Measurements from ENCODE around the gene ERGIC3.

The ERGIC3 gene

GRCh38 chr20:35506179-35506578 lies 35.7 kb upstream of the ERGIC3 start:
- Histone ChIP-seq H3K27ac (ENCODE audit: low read length) (no peak overlapping the region), H3K36me3 (ENCODE audit: control insufficient read depth, insufficient read depth, low read length) (peaks cover 28% of the 10 kb centered on the region), H3K4me1 (ENCODE audit: control insufficient read depth, insufficient read depth, low read length) (no peaks in the 10 kb centered on the region), H3K4me3 (ENCODE audit: low read length) (no peak overlapping the region), H3K9me3 (ENCODE audit: control insufficient read depth, insufficient read depth, low read length) (no peaks in the 10 kb centered on the region), H3K27me3 (ENCODE audit: control insufficient read depth, insufficient read depth, low read length) (no peaks in the 10 kb centered on the region)
- WGBS (ENCODE audit: insufficient coverage, insufficient read length): no CpG with 5 or more reads among the region's 3 CpGs
- DNase-seq (ENCODE audit: low read depth, low spot score): no peak

- no peaks in the 10 kb centered on the region for H3K9me3 ChIP-seq (ENCODE audit: control insufficient read depth, insufficient read depth, low read length)
- DNase-seq (ENCODE audit: low read depth, low spot score): no peak
- WGBS (ENCODE audit: insufficient coverage, insufficient read length): no CpG with 5 or more reads among the region's 6 CpGs
- no peak overlapping the region for H3K4me3 ChIP-seq (ENCODE audit: low read length)
- H3K27ac ChIP-seq (ENCODE audit: low read length): no peak overlapping the region
- H3K36me3 ChIP-seq (ENCODE audit: control insufficient read depth, insufficient read depth, low read length): peaks cover 33% of the 10 kb centered on the region
- H3K27me3 ChIP-seq (ENCODE audit: control insufficient read depth, insufficient read depth, low read length): no peaks in the 10 kb centered on the region
- H3K4me1 ChIP-seq (ENCODE audit: control insufficient read depth, insufficient read depth, low read length): no peaks in the 10 kb centered on the region
These were observed 34.8 kb upstream of the ERGIC3 start for GRCh38 chr20:35506872-35507638.

GRCh38 chr20:35508493-35509218 lies 33.2 kb upstream of the ERGIC3 start:
- peaks cover 23% of the 10 kb centered on the region for H3K36me3 ChIP-seq (ENCODE audit: control insufficient read depth, insufficient read depth, low read length)
- no CpG with 5 or more reads among the region's 10 CpGs for WGBS (ENCODE audit: insufficient coverage, insufficient read length)
- no peak overlapping the region for H3K4me3 ChIP-seq (ENCODE audit: low read length)
- H3K27me3 ChIP-seq (ENCODE audit: control insufficient read depth, insufficient read depth, low read length): no peaks in the 10 kb centered on the region
- no peak overlapping the region for H3K27ac ChIP-seq (ENCODE audit: low read length)
- no peaks in the 10 kb centered on the region for H3K9me3 ChIP-seq (ENCODE audit: control insufficient read depth, insufficient read depth, low read length)
- no peak for DNase-seq (ENCODE audit: low read depth, low spot score)
- H3K4me1 ChIP-seq (ENCODE audit: control insufficient read depth, insufficient read depth, low read length): no peaks in the 10 kb centered on the region

GRCh38 chr20:35510951-35511735 lies 30.7 kb upstream of the ERGIC3 start:
- WGBS (ENCODE audit: insufficient coverage, insufficient read length): no CpG with 5 or more reads among the region's 12 CpGs
- no peak for DNase-seq (ENCODE audit: low read depth, low spot score)
- Histone ChIP-seq H3K4me3 (ENCODE audit: low read length) (no peak overlapping the region), H3K4me1 (ENCODE audit: control insufficient read depth, insufficient read depth, low read length) (no peaks in the 10 kb centered on the region), H3K9me3 (ENCODE audit: control insufficient read depth, insufficient read depth, low read length) (no peaks in the 10 kb centered on the region), H3K27ac (ENCODE audit: low read length) (no peak overlapping the region), H3K27me3 (ENCODE audit: control insufficient read depth, insufficient read depth, low read length) (no peaks in the 10 kb centered on the region), H3K36me3 (ENCODE audit: control insufficient read depth, insufficient read depth, low read length) (peaks cover 16% of the 10 kb centered on the region; the same call in 1 of the 2 replicates)

GRCh38 chr20:35511814-35512420 lies 30.0 kb upstream of the ERGIC3 start:
- no peaks in the 10 kb centered on the region for H3K9me3 ChIP-seq (ENCODE audit: control insufficient read depth, insufficient read depth, low read length)
- peaks cover 18% of the 10 kb centered on the region for H3K36me3 ChIP-seq (ENCODE audit: control insufficient read depth, insufficient read depth, low read length)
- WGBS (ENCODE audit: insufficient coverage, insufficient read length): no CpG with 5 or more reads among the region's 2 CpGs
- H3K4me3 ChIP-seq (ENCODE audit: low read length): no peak overlapping the region
- no peaks in the 10 kb centered on the region for H3K4me1 ChIP-seq (ENCODE audit: control insufficient read depth, insufficient read depth, low read length)
- no peak overlapping the region for H3K27ac ChIP-seq (ENCODE audit: low read length)
- no peak for DNase-seq (ENCODE audit: low read depth, low spot score)
- H3K27me3 ChIP-seq (ENCODE audit: control insufficient read depth, insufficient read depth, low read length): no peaks in the 10 kb centered on the region

GRCh38 chr20:35514371-35514932 lies 27.4 kb upstream of the ERGIC3 start:
- H3K9me3 ChIP-seq (ENCODE audit: control insufficient read depth, insufficient read depth, low read length): no peaks in the 10 kb centered on the region
- no peaks in the 10 kb centered on the region for H3K4me1 ChIP-seq (ENCODE audit: control insufficient read depth, insufficient read depth, low read length)
- DNase-seq (ENCODE audit: low read depth, low spot score): no peak
- H3K4me3 ChIP-seq (ENCODE audit: low read length): no peak overlapping the region
- H3K36me3 ChIP-seq (ENCODE audit: control insufficient read depth, insufficient read depth, low read length): peaks cover 13% of the 10 kb centered on the region
- no peaks in the 10 kb centered on the region for H3K27me3 ChIP-seq (ENCODE audit: control insufficient read depth, insufficient read depth, low read length)
- no peak overlapping the region for H3K27ac ChIP-seq (ENCODE audit: low read length)
- no CpG with 5 or more reads among the region's 11 CpGs for WGBS (ENCODE audit: insufficient coverage, insufficient read length)

- no CpG with 5 or more reads among the region's 4 CpGs for WGBS (ENCODE audit: insufficient coverage, insufficient read length)
- H3K36me3 ChIP-seq (ENCODE audit: control insufficient read depth, insufficient read depth, low read length): peaks cover 10% of the 10 kb centered on the region
- no peak for DNase-seq (ENCODE audit: low read depth, low spot score)
These were observed 26.5 kb upstream of the ERGIC3 start for GRCh38 chr20:35515341-35515740.

GRCh38 chr20:35515949-35516645 lies 25.8 kb upstream of the ERGIC3 start:
- Histone ChIP-seq H3K36me3 (ENCODE audit: control insufficient read depth, insufficient read depth, low read length) (peaks cover 10% of the 10 kb centered on the region), H3K9me3 (ENCODE audit: control insufficient read depth, insufficient read depth, low read length) (no peaks in the 10 kb centered on the region), H3K4me1 (ENCODE audit: control insufficient read depth, insufficient read depth, low read length) (no peaks in the 10 kb centered on the region), H3K27ac (ENCODE audit: low read length) (no peak overlapping the region), H3K27me3 (ENCODE audit: control insufficient read depth, insufficient read depth, low read length) (no peaks in the 10 kb centered on the region), H3K4me3 (ENCODE audit: low read length) (no peak overlapping the region)
- no peak for DNase-seq (ENCODE audit: low read depth, low spot score)
- WGBS (ENCODE audit: insufficient coverage, insufficient read length): no CpG with 5 or more reads among the region's 3 CpGs

More at GRCh38 chr20:35515341-35515740, 26.5 kb upstream of the ERGIC3 start:
- Histone ChIP-seq H3K4me1 (ENCODE audit: control insufficient read depth, insufficient read depth, low read length) (no peaks in the 10 kb centered on the region), H3K4me3 (ENCODE audit: low read length) (no peak overlapping the region), H3K27me3 (ENCODE audit: control insufficient read depth, insufficient read depth, low read length) (no peaks in the 10 kb centered on the region), H3K27ac (ENCODE audit: low read length) (no peak overlapping the region), H3K9me3 (ENCODE audit: control insufficient read depth, insufficient read depth, low read length) (no peaks in the 10 kb centered on the region)

- Histone ChIP-seq H3K9me3 (ENCODE audit: control insufficient read depth, insufficient read depth, low read length) (no peaks in the 10 kb centered on the region), H3K27ac (ENCODE audit: low read length) (no peak overlapping the region)
These were observed 24.8 kb upstream of the ERGIC3 start for GRCh38 chr20:35517125-35517524.

More at GRCh38 chr20:35517125-35517524, 24.8 kb upstream of the ERGIC3 start:
- Histone ChIP-seq H3K27me3 (ENCODE audit: control insufficient read depth, insufficient read depth, low read length) (no peaks in the 10 kb centered on the region), H3K36me3 (ENCODE audit: control insufficient read depth, insufficient read depth, low read length) (peaks cover 4% of the 10 kb centered on the region; the same call in 1 of the 2 replicates), H3K4me3 (ENCODE audit: low read length) (no peak overlapping the region), H3K4me1 (ENCODE audit: control insufficient read depth, insufficient read depth, low read length) (no peaks in the 10 kb centered on the region)
- no CpG with 5 or more reads among the region's 1 CpG for WGBS (ENCODE audit: insufficient coverage, insufficient read length)
- no peak for DNase-seq (ENCODE audit: low read depth, low spot score)
